Fibroblast of lung (primary cell): Measurements from ENCODE around the gene OCA2.

Experiments
- CTCF ChIP-seq, 2 donors: IDR thresholded peaks in 1 of 2; conservative IDR thresholded peaks in 1 of 2; 1 replicate in 1 of 2; 2 replicates in 1 of 2; pipeline ENCODE4 v1.5.1; 2011 to 2012; ENCODE audit warnings: low read length in 2 of 2, control low read depth in 1 of 2, inconsistent platforms in 1 of 2, low read depth in 1 of 2, mild to moderate bottlenecking in 1 of 2
- EZH2 ChIP-seq: IDR thresholded peaks from 2 replicates; pipeline ENCODE4 v1.5.1; 2012; ENCODE audit warnings: low read length, control low read depth, mild to moderate bottlenecking; ENCODE audit errors: missing control alignments

DNA sequence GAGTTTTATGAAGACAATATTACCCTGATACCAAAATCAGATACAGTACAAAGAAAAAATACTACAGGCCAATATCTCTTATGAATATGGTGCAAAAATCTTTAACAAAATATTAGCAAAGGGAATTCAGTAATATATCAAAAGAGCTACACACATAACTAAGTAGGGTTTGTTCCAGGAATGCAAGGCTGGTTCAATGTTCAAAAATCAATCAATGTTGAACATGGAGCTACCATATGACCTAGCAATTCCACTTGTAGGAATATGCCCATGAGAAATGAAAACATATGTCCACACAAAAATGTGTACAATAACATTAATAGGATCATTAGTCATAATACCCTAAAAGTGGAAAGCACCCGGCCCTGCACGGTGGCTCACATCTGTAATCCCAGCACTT, 7.8 kb downstream of the OCA2 start:
- TF ChIP-seq CTCF (conservative IDR thresholded peaks at IDR 0.05 in 1 of 2, IDR thresholded peaks at IDR 0.05 in 1 of 2; ENCODE audit: low read depth in 1 of 2, low read length in 2 of 2) (no peak), EZH2 (no peak)
